Fibroblast of lung (primary cell): Measurements from ENCODE around the gene SLC12A6. TPM values are rescaled to one million over a fixed set of nuclear protein-coding genes. Genes with fewer than 3 reads are reported as not detected.

Source experiments
- DNase-seq, 2 donors: peaks; one replicate each; pipeline versions ENCODE4 v3.0.0 to v3.0.0-alpha.2; 2010; ENCODE audit warnings: low read depth in 2 of 2
- H2AFZ ChIP-seq: 2 replicates; pipeline ENCODE4 v1.5.1; 2012; ENCODE audit warnings: low read length, control low read depth, inconsistent platforms
- H3K27ac ChIP-seq: 2 replicates; pipeline ENCODE4 v1.5.1; 2011; ENCODE audit warnings: low read length, control low read depth; ENCODE audit not compliant: insufficient read depth
- H3K27me3 ChIP-seq: 2 replicates; pipeline ENCODE4 v1.5.1; 2011; ENCODE audit warnings: mild to moderate bottlenecking, low read length; ENCODE audit not compliant: control insufficient read depth, insufficient read depth
- H3K36me3 ChIP-seq: 2 replicates; pipeline ENCODE4 v1.5.1; 2011; ENCODE audit warnings: low read length; ENCODE audit not compliant: control insufficient read depth, insufficient read depth
- H3K4me1 ChIP-seq: 2 replicates; pipeline ENCODE4 v1.5.1; 2011; ENCODE audit warnings: low read length; ENCODE audit not compliant: control insufficient read depth, insufficient read depth; ENCODE audit errors: extremely low read depth
- H3K4me2 ChIP-seq: 2 replicates; pipeline ENCODE4 v1.5.1; 2011; ENCODE audit warnings: low read length, control low read depth; ENCODE audit not compliant: insufficient read depth; ENCODE audit errors: extremely low read depth
- H3K4me3 ChIP-seq, 4 experiments: fragments of 200-600 bp in 1 of 4; sonication (generic) in 1 of 4; replicated peaks in 1 of 4; 2 replicates each; pipeline ENCODE4 v1.5.1; 2011 to 2016; ENCODE audit warnings: low read length in 4 of 4, low read depth in 3 of 4, mild to moderate bottlenecking in 3 of 4, control low read depth in 2 of 4, inconsistent platforms in 1 of 4, mixed read lengths in 1 of 4; ENCODE audit not compliant: insufficient read depth in 1 of 4; ENCODE audit errors: control extremely low read depth in 1 of 4
- H3K79me2 ChIP-seq: 2 replicates; pipeline ENCODE4 v1.5.1; 2012; ENCODE audit warnings: mild to moderate bottlenecking, low read length, inconsistent platforms; ENCODE audit not compliant: control insufficient read depth, insufficient read depth
- H3K9ac ChIP-seq: 2 replicates; pipeline ENCODE4 v1.5.1; 2011; ENCODE audit warnings: mild to moderate bottlenecking, low read length, control low read depth; ENCODE audit not compliant: insufficient read depth
- H3K9me3 ChIP-seq: 2 replicates; pipeline ENCODE4 v1.5.1; 2012; ENCODE audit warnings: low read depth, low read length; ENCODE audit not compliant: control insufficient read depth, insufficient read depth
- H4K20me1 ChIP-seq: 2 replicates; pipeline ENCODE4 v1.5.1; 2011; ENCODE audit warnings: low read length; ENCODE audit not compliant: control insufficient read depth, insufficient read depth; ENCODE audit errors: extremely low read depth
- EZH2 ChIP-seq: IDR thresholded peaks from 2 replicates; pipeline ENCODE4 v1.5.1; 2012; ENCODE audit warnings: low read length, control low read depth, mild to moderate bottlenecking; ENCODE audit errors: missing control alignments
- polyA plus RNA-seq, 2 donors: library from polyadenylated mRNA; depleted of rRNA in 1 of 2; stranded (reverse) in 1 of 2; unstranded in 1 of 2; fragments of >200 nt; gene quantifications; 2 replicates each; pipeline ENCODE4 v1.2.1, GENCODE V29; 2011 to 2012; ENCODE audit warnings: missing spikeins in 1 of 2
- total RNA-seq: library from RNA; depleted of rRNA; stranded (reverse); fragments of >200 nt; gene quantifications from 2 replicates; pipeline ENCODE4 v1.2.1, GENCODE V29; 2014
- TF ChIP-seq, protein P1 (sequence below), 2 donors: IDR thresholded peaks in 1 of 2; conservative IDR thresholded peaks in 1 of 2; 1 replicate in 1 of 2; 2 replicates in 1 of 2; pipeline ENCODE4 v1.5.1; 2011 to 2012; ENCODE audit warnings: low read length in 2 of 2, control low read depth in 1 of 2, inconsistent platforms in 1 of 2, low read depth in 1 of 2, mild to moderate bottlenecking in 1 of 2

The SLC12A6 gene
- total and polyA plus RNA-seq, 2 donors (not counting 1 experiment from before 2014, with no cell fraction given) = 19.2 to 26.9 TPM

DNA sequence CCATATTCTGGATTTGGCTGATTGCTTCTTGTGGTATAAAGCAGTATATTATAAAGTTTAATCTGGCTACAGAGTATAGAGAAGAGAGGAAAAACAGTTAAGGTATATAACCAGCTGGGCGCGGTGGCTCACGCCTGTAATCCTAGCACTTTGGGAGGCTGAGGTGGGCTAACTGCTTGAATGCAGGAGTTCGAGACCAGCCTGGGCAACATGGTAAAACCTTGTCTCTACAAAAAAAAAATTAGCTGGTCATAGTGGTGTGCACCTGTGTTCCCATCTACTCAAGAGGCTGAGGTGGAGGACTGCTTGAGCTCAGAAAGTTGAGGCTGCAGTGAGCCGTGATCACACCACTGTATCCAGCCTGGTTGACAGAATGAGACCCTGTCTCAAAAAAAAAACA is 7.3 kb downstream of the SLC12A6 start:
- Histone ChIP-seq H3K79me2 (no peaks in the 10 kb centered on the region), H3K9ac (no peak overlapping the region), H3K4me3 (no peak overlapping the region), H3K4me2 (no peak overlapping the region), H3K36me3 (no peaks in the 10 kb centered on the region), H3K27ac (no peak overlapping the region), H3K9me3 (no peaks in the 10 kb centered on the region), H3K4me1 (peaks cover 2% of the 10 kb centered on the region), H3K27me3 (no peaks in the 10 kb centered on the region), H4K20me1 (no peaks in the 10 kb centered on the region), H2AFZ (no peak overlapping the region)
- TF ChIP-seq EZH2 = no peak
- no peak for DNase-seq

DNA sequence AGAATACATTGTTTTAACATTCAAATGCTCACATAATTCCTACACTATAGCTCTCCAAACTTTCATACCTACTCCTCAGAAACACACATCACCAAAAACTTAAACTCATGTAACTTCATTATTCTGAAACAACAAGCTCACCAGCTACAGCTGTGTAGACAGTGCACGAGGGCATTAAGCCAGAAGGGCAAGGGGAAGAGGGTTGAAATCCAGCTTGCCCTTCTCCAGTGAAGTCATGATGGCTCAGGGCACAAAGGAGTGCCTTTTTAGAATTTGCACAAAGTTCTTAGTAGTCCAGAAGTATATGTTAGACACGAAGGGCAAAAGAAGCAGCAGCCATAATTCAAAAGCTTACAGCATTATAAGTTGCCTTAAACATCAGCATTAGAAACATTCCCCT is 8.6 kb downstream of the SLC12A6 start:
- no peak overlapping the region for H2AFZ ChIP-seq
- no peak for DNase-seq
- no peaks in the 10 kb centered on the region for H3K9me3 ChIP-seq
- H3K4me1 ChIP-seq = no peaks in the 10 kb centered on the region
- H3K4me3 ChIP-seq = no peak overlapping the region
- H4K20me1 ChIP-seq = no peaks in the 10 kb centered on the region
- no peaks in the 10 kb centered on the region for H3K36me3 ChIP-seq
- H3K4me2 ChIP-seq = no peak overlapping the region
- H3K9ac ChIP-seq = no peak overlapping the region
- TF ChIP-seq, protein P1, sequence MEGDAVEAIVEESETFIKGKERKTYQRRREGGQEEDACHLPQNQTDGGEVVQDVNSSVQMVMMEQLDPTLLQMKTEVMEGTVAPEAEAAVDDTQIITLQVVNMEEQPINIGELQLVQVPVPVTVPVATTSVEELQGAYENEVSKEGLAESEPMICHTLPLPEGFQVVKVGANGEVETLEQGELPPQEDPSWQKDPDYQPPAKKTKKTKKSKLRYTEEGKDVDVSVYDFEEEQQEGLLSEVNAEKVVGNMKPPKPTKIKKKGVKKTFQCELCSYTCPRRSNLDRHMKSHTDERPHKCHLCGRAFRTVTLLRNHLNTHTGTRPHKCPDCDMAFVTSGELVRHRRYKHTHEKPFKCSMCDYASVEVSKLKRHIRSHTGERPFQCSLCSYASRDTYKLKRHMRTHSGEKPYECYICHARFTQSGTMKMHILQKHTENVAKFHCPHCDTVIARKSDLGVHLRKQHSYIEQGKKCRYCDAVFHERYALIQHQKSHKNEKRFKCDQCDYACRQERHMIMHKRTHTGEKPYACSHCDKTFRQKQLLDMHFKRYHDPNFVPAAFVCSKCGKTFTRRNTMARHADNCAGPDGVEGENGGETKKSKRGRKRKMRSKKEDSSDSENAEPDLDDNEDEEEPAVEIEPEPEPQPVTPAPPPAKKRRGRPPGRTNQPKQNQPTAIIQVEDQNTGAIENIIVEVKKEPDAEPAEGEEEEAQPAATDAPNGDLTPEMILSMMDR (conservative IDR thresholded peaks at IDR 0.05 in 1 of 2, IDR thresholded peaks at IDR 0.05 in 1 of 2; ENCODE audit: low read depth in 1 of 2, low read length in 2 of 2) = no peak
- no peak for TF ChIP-seq EZH2
- H3K27ac ChIP-seq = no peak overlapping the region
- H3K27me3 ChIP-seq = no peaks in the 10 kb centered on the region
- H3K79me2 ChIP-seq = no peaks in the 10 kb centered on the region

DNA sequence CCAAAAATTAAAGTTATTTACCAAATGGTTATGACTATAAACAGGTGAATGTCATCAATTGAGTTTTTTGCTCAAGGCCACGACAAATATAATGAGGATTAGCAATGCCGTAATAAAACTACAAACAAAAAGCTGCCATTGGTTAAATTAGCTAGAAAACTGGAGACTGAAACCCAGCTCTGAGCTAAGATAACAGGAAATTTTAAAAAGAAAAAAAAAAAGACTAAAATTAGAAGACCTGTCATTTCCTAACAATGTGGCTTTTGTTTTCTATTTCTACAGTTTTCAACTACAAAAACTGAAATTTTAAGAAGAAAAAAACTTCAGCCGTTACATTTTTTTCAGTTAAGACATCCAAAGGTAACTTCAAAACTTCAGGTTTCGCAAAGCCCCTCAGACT is 9.7 kb downstream of the SLC12A6 start:
- no peak for DNase-seq
- no peak overlapping the region for H3K27ac ChIP-seq
- no peaks in the 10 kb centered on the region for H4K20me1 ChIP-seq
- no peaks in the 10 kb centered on the region for H3K36me3 ChIP-seq
- H3K9ac ChIP-seq = no peak overlapping the region
- no peaks in the 10 kb centered on the region for H3K4me1 ChIP-seq
- H3K79me2 ChIP-seq = no peaks in the 10 kb centered on the region
- no peak overlapping the region for H3K4me3 ChIP-seq
- no peak overlapping the region for H2AFZ ChIP-seq
- TF ChIP-seq, protein P1 (conservative IDR thresholded peaks at IDR 0.05 in 1 of 2, IDR thresholded peaks at IDR 0.05 in 1 of 2; ENCODE audit: low read depth in 1 of 2, low read length in 2 of 2) = no peak
- TF ChIP-seq EZH2 = no peak
- no peaks in the 10 kb centered on the region for H3K9me3 ChIP-seq
- H3K27me3 ChIP-seq = no peaks in the 10 kb centered on the region
- H3K4me2 ChIP-seq = no peak overlapping the region
